GM06990 (cell line): Measurements from ENCODE around the gene ZFYVE28.

Source experiments
- DNase-seq: peaks from one replicate; pipeline ENCODE4 v3.0.0-alpha.2; 2011; ENCODE audit not compliant: insufficient read length; ENCODE audit errors: extremely low read depth
- H3K27me3 ChIP-seq: replicated peaks from 2 replicates; pipeline ENCODE4 v1.6.0; 2011; ENCODE audit warnings: low read length; ENCODE audit not compliant: control insufficient read depth, insufficient read depth
- H3K36me3 ChIP-seq: 2 replicates; pipeline ENCODE4 v1.5.1; 2011; ENCODE audit warnings: low read length; ENCODE audit not compliant: control insufficient read depth, insufficient read depth
- H3K4me3 ChIP-seq: replicated peaks from 2 replicates; pipeline ENCODE4 v1.5.1; 2011; ENCODE audit warnings: low read depth, mild to moderate bottlenecking, control low read depth, low read length
- TF ChIP-seq, protein P1 (sequence below): IDR thresholded peaks from 2 replicates; pipeline ENCODE4 v1.5.1; 2011; ENCODE audit warnings: low read length, control low read depth, mild to moderate bottlenecking, inconsistent platforms; ENCODE audit not compliant: insufficient read depth, poor library complexity, severe bottlenecking

ZFYVE28 gene

DNA sequence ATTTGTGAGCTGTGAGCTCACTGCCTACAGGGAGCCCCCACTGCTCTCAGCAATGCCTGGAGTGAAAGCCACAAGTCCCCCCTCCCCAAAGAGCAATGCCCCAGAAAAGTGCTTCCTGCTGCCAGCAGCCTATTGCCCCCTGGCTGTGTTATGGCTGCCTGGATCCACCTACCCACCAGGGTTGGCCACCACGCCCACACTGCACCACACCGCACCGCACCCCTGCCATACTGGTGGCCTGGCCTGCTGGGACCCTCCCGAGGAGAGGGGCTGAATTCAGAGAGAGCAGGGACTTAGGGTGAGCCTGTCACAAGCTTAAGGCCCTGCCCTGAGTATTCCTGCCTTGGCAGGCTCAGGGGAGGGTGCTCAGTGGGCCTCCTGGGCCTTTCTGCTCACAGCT lies 4.6 kb upstream of the ZFYVE28 start:
- TF ChIP-seq, protein P1, sequence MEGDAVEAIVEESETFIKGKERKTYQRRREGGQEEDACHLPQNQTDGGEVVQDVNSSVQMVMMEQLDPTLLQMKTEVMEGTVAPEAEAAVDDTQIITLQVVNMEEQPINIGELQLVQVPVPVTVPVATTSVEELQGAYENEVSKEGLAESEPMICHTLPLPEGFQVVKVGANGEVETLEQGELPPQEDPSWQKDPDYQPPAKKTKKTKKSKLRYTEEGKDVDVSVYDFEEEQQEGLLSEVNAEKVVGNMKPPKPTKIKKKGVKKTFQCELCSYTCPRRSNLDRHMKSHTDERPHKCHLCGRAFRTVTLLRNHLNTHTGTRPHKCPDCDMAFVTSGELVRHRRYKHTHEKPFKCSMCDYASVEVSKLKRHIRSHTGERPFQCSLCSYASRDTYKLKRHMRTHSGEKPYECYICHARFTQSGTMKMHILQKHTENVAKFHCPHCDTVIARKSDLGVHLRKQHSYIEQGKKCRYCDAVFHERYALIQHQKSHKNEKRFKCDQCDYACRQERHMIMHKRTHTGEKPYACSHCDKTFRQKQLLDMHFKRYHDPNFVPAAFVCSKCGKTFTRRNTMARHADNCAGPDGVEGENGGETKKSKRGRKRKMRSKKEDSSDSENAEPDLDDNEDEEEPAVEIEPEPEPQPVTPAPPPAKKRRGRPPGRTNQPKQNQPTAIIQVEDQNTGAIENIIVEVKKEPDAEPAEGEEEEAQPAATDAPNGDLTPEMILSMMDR: no peak
- no peak for DNase-seq

DNA sequence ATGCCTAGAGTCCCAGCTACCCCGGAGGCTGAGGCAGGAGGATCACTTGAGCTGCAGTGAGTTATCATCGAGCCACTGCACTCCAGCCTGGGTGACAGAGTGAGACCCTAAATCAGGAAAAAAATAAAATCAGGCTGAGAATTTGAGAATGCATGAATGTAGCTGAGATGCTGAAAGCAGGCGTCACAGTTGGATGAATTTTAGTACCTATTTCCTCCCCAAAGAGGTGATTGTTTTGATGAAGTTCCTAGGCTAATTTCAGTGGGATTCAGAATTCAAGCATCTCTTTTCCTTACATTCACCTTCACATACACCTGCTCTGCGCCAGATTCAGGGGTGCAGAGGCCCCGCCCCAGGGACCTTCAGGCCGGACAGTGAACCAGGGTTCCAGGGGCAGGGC lies 3.5 kb upstream of the ZFYVE28 start:
- Histone ChIP-seq H3K36me3 (no peaks in the 10 kb centered on the region), H3K27me3 (peaks cover 3% of the 10 kb centered on the region), H3K4me3 (no peak overlapping the region)
- TF ChIP-seq, protein P1: no peak
- no peak for DNase-seq

More for the DNA sequence above, 4.6 kb upstream of the ZFYVE28 start:
- no peak overlapping the region for H3K4me3 ChIP-seq
- no peaks in the 10 kb centered on the region for H3K36me3 ChIP-seq
- H3K27me3 ChIP-seq: peaks cover 3% of the 10 kb centered on the region

DNA sequence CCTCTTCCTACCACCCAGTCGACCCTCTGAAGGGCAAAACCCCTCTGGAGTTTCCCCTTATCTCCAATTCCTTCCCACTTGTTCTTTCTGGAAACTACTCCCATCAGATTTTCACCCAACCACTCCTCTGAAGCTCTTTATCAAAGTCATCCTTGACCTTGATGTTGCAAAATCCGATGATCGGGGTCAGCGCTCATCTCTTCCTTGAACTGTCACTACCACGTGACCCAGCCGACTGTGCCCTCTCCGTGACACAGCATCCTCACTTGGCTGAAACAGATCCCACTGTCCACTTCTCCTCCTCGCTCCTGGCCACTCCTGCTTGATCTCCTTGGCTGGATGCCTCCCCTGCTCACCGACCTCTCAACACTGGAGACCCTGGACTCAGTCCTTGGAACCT lies 1.4 kb upstream of the ZFYVE28 start:
- TF ChIP-seq, protein P1: no peak
- Histone ChIP-seq H3K4me3 (no peak overlapping the region), H3K36me3 (no peaks in the 10 kb centered on the region), H3K27me3 (peaks cover 5% of the 10 kb centered on the region)
- no peak for DNase-seq

DNA sequence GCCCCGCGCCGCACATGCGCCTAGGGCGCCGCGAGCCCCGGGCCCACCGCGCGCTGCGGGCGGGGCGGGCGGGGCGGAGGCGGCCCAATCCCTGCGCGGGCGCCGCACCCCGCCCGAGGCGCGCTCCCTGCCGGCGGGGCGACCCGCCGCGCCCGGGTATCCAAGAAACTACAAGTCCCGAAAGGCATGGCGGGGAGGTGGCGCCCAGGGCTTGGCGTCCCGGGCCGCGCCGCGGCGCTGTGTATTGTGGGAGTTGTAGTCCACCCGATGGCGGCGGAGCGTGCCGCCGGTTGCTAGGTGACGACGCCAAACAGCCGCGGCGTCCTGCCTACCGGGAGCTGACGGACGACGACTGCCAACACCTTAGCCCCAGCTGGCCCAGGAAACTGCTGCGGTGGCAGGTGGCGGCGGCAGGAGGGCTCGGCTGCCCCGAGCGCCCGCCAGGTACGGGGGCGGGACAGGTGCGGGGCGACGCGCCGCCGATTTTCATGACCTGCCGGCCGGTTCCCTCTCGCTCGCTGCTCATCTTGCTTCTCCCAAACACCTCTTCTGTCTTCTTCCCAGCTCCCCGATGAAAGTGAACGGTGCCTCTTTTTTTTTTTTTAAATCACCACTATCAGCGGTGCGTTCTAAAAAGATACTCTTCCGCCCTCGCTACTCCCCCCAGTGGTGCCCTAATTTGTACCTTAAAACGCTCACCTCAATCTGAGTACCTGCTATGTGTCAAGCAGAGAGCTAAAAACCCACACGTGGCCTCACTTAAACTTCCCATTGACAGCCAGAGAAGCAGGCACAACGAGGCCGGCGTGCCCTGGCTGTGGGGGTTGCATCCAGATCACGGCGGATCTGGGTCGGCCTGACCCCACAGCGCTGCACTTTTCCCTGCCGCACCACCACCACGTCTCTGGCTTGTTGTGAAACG lies 466 bp upstream of the ZFYVE28 start, which contains the start of gene CFAP99:
Gene CFAP99, plus strand, starts transcription at position 306 of the 922 bp plus-strand sequence.
- Histone ChIP-seq H3K4me3 (peak within 1 kb of the TSS; percentile 64), H3K36me3 (no peaks in the 10 kb centered on the region), H3K27me3 (peaks cover 5% of the 10 kb centered on the region)
- peak; percentile 96 for DNase-seq
- TF ChIP-seq, protein P1: peak; percentile 17

DNA sequence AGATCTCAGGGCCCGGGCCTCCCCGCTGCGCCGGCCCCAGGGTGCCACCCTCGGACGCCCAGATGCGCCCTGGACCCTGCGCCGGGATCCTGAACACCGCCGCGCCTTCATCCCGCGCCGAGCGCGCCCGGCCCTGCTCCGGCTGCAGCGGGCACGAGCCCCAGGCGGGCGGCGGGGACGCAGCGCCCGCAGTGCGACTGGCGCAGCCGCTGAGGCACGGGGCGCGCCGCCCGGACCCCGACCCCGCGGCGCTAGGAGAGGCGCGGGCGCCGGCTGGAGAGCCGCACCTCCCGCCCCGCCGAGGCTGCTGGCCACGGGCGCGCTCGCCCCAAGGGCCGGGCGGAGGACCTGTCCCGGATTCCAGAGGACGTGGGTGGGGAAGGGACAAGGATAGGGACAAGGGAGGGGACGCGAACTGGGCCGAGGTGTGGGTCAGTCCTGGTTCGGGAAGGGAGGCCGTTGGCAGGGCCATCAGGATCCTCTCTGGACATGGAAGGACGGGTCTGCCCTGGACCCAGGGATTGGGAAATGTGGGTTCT lies 1.1 kb downstream of the ZFYVE28 start:
- H3K4me3 ChIP-seq: peak overlapping the region; percentile 64
- peaks cover 5% of the 10 kb centered on the region for H3K27me3 ChIP-seq
- H3K36me3 ChIP-seq: no peaks in the 10 kb centered on the region
- TF ChIP-seq, protein P1: no peak
- no peak for DNase-seq
